Measurements from ENCODE around the gene EPB41. TPM values are rescaled to one million over a fixed set of nuclear protein-coding genes. Genes with fewer than 3 reads are reported as not detected.

The EPB41 gene
- total and polyA plus RNA-seq, 9 of the 15 experiments (the other 6 are each of a cell fraction or from before 2014, with no cell fraction given), result 3.7 to 213 (median 141) TPM

DNA sequence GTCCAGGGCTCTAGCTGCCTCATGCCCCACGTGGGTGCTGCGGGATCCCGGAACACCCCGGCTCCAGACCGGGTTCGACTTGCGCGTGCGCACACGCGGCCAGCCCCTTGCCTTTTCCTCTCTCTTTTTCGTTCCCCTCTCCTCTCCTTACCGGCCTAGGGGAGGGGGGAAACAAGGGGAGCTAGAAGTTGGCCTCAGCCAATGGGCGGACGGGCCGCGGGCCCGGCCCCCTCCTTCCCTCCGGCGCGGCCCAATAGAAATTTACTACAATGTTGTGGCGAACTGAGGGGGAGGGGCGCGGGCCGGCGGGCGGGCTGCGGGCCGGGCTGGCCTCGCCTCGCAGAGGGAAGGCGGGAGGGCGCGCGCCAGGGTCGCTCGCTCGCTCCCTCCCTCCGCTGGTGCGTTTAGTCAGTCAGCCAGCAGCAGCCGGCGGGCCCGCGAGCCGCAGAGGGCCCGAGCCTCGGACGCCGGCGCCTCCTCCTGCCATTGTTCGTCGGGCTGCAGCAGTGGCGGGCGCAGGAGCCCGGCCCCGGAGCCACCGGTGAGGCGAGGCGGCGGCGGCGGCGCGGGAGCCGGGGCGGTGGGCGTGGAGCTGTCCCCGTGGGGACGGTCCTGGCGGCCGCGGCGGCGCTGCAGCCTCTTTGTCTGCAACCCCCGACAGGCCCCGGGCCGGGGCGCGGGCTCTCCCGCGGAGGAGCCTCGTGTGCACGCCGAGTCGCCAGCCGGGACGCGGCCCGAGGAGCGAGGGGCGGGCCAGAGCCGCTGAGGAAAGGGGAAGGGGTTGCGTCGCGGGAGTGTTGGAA is at the start of gene EPB41 (continued):
- TF ChIP-seq, protein P1, sequence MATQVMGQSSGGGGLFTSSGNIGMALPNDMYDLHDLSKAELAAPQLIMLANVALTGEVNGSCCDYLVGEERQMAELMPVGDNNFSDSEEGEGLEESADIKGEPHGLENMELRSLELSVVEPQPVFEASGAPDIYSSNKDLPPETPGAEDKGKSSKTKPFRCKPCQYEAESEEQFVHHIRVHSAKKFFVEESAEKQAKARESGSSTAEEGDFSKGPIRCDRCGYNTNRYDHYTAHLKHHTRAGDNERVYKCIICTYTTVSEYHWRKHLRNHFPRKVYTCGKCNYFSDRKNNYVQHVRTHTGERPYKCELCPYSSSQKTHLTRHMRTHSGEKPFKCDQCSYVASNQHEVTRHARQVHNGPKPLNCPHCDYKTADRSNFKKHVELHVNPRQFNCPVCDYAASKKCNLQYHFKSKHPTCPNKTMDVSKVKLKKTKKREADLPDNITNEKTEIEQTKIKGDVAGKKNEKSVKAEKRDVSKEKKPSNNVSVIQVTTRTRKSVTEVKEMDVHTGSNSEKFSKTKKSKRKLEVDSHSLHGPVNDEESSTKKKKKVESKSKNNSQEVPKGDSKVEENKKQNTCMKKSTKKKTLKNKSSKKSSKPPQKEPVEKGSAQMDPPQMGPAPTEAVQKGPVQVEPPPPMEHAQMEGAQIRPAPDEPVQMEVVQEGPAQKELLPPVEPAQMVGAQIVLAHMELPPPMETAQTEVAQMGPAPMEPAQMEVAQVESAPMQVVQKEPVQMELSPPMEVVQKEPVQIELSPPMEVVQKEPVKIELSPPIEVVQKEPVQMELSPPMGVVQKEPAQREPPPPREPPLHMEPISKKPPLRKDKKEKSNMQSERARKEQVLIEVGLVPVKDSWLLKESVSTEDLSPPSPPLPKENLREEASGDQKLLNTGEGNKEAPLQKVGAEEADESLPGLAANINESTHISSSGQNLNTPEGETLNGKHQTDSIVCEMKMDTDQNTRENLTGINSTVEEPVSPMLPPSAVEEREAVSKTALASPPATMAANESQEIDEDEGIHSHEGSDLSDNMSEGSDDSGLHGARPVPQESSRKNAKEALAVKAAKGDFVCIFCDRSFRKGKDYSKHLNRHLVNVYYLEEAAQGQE (IDR thresholded peaks at IDR 0.05; ENCODE audit: borderline replicate concordance), result peak; percentile 71
- TF ChIP-seq, protein P1 (CRISPR knock-in tag; IDR thresholded peaks at IDR 0.05; ENCODE audit: low read depth), result peak; percentile 83; the same call in 1 of the 2 replicates
- no peak for TF ChIP-seq RBM39 (optimal IDR thresholded peaks at IDR 0.05; ENCODE audit: low read depth, low read length)
- TF ChIP-seq ZC3H4 (CRISPR knock-in tag; IDR thresholded peaks at IDR 0.05; ENCODE audit: borderline replicate concordance), result no peak
- no peak for TF ChIP-seq ETV1 (tag; conservative IDR thresholded peaks at IDR 0.05; ENCODE audit: low read depth)
- TF ChIP-seq PRMT5 (CRISPR knock-in tag; IDR thresholded peaks at IDR 0.05), result no peak
- TF ChIP-seq CREB3L1 (IDR thresholded peaks at IDR 0.05; ENCODE audit: borderline replicate concordance, low read depth), result 0 out of 2 replicates have a peak, but pooled peaks have one; percentile 30
- TF ChIP-seq CBX5 (IDR thresholded peaks at IDR 0.05; ENCODE audit: borderline replicate concordance, low read depth), result no peak
- peak; percentile 81 for TF ChIP-seq HMGN3 (IDR thresholded peaks at IDR 0.05; ENCODE audit: borderline replicate concordance, extremely low read depth, insufficient read length, low read depth, low read length)
- no peak for TF ChIP-seq ZC3H8 (IDR thresholded peaks at IDR 0.05)
- no peak for TF ChIP-seq MTA2 (IDR thresholded peaks at IDR 0.05; ENCODE audit: low read depth)
- peak; percentile 78 for TF ChIP-seq CXXC5 (CRISPR knock-in tag; IDR thresholded peaks at IDR 0.05)
- no peak for TF ChIP-seq ZNF75A (CRISPR knock-in tag; IDR thresholded peaks at IDR 0.05)
- TF ChIP-seq, protein P2, sequence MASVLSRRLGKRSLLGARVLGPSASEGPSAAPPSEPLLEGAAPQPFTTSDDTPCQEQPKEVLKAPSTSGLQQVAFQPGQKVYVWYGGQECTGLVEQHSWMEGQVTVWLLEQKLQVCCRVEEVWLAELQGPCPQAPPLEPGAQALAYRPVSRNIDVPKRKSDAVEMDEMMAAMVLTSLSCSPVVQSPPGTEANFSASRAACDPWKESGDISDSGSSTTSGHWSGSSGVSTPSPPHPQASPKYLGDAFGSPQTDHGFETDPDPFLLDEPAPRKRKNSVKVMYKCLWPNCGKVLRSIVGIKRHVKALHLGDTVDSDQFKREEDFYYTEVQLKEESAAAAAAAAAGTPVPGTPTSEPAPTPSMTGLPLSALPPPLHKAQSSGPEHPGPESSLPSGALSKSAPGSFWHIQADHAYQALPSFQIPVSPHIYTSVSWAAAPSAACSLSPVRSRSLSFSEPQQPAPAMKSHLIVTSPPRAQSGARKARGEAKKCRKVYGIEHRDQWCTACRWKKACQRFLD (CRISPR knock-in tag; IDR thresholded peaks at IDR 0.05), result no peak
- TF ChIP-seq, protein P3, sequence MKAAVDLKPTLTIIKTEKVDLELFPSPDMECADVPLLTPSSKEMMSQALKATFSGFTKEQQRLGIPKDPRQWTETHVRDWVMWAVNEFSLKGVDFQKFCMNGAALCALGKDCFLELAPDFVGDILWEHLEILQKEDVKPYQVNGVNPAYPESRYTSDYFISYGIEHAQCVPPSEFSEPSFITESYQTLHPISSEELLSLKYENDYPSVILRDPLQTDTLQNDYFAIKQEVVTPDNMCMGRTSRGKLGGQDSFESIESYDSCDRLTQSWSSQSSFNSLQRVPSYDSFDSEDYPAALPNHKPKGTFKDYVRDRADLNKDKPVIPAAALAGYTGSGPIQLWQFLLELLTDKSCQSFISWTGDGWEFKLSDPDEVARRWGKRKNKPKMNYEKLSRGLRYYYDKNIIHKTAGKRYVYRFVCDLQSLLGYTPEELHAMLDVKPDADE (conservative IDR thresholded peaks at IDR 0.05; ENCODE audit: control insufficient read depth, low read depth, low read length), result 0 out of 2 replicates have a peak, but pooled peaks have one; percentile 36
- no peak for TF ChIP-seq WHSC1 (IDR thresholded peaks at IDR 0.05; ENCODE audit: low read length)
